BJ (cell line): ENCODE results near the gene MUCL3. TPM values are rescaled to one million over a fixed set of nuclear protein-coding genes. Genes with fewer than 3 reads are reported as not detected.
"Not testable (repeated sequence)": the region's sequence is repeated elsewhere in the genome, so short reads cannot be mapped to it uniquely, and the experiment has no call there.

Source experiments
- CTCF ChIA-PET: fragments of 350-600 bp; formaldehyde crosslinking; extraction: SDS; loops from one replicate; lab custom pipeline; 2021; ENCODE audit warnings: antibody characterized with exemption, inconsistent platforms; lab: Yijun Ruan, JAX
- POLR2A ChIA-PET: fragments of 300-600 bp; sonication (Branson Sonifier 250); formaldehyde crosslinking; extraction: SDS; loops from one replicate; lab custom pipeline; 2021; ENCODE audit warnings: antibody characterized with exemption; lab: Charles Lee
- DNase-seq: peaks from one replicate; pipeline ENCODE4 v3.0.0-alpha.2; 2011; ENCODE audit warnings: low read depth
- H3K27me3 ChIP-seq: 2 replicates; pipeline ENCODE4 v1.6.0; 2011; ENCODE audit warnings: low read length; ENCODE audit not compliant: control insufficient read depth, insufficient read depth
- H3K36me3 ChIP-seq: 2 replicates; pipeline ENCODE4 v1.5.1; 2011; ENCODE audit warnings: low read length; ENCODE audit not compliant: control insufficient read depth, insufficient read depth
- H3K4me3 ChIP-seq: 2 replicates; pipeline ENCODE4 v1.5.1; 2011; ENCODE audit warnings: low read depth, mild to moderate bottlenecking, control low read depth, low read length
- polyA plus RNA-seq: library from polyadenylated mRNA; depleted of rRNA; stranded (reverse); fragments of >200 nt; gene quantifications from 2 replicates; pipeline ENCODE4 v1.2.3, GENCODE V29; 2011
- TF ChIP-seq, protein P1 (sequence below): IDR thresholded peaks from 2 replicates; pipeline ENCODE4 v1.5.1; 2011; ENCODE audit warnings: low read depth, mild to moderate bottlenecking, control low read depth, inconsistent platforms, low read length, moderate library complexity; ENCODE audit not compliant: insufficient read depth

The MUCL3 gene
- polyA plus RNA-seq, 1 experiment, result not detected

DNA sequence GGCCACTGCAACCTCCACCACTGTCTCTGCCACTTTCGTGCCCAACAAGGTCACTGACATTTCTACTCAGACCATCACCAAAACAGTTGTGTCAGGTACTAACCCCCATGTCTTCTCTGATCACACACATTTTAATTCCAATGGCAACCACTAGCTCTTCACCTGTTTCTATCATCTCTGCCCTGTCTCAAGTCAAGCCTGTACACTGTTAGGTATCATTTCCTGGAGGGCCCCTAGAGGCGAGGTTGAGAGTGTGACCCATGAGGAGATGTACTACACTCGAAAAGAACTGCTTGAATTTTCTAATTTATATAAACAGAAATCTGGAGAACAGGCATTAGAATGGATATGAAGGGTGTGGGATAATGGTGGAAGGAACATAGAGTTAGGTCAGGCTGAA lies 25.4 kb downstream of the MUCL3 start:
- DNase-seq, result no peak
- ChIA-PET CTCF (no interaction called here), POLR2A (no interaction called here)

DNA sequence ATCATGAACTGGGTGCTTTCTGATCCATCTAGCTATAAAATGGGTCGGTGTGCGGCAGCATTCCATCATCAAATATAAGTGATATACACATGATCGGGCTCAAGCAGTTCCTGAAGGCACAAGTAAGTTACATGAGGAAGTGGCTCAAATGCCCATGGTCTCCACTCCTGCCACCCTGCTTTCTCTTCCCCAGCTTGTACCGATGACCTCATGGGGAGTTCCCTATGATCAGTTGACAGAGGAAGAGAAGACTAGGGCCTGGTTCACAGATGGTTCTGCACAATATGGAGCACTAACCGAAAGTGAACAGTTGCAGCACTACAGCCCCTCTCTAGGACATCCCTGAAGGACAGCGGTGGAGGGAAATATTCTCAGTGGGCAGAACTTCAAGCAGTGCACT lies 28.4 kb downstream of the MUCL3 start:
- CTCF ChIA-PET, result interaction anchor here (2.6 kb wide), 1 partner anchor 13 kb away, joined by 7 read pairs; no protein-coding TSS in a partner anchor
- H3K4me3 ChIP-seq, POLR2A ChIA-PET, DNase-seq, H3K27me3 ChIP-seq, H3K36me3 ChIP-seq: not testable (repeated sequence)

More for the DNA sequence above, 25.4 kb downstream of the MUCL3 start:
- Histone ChIP-seq H3K4me3 (no peak overlapping the region), H3K27me3 (peaks cover 1% of the 10 kb centered on the region), H3K36me3 (no peaks in the 10 kb centered on the region)
- TF ChIP-seq, protein P1, sequence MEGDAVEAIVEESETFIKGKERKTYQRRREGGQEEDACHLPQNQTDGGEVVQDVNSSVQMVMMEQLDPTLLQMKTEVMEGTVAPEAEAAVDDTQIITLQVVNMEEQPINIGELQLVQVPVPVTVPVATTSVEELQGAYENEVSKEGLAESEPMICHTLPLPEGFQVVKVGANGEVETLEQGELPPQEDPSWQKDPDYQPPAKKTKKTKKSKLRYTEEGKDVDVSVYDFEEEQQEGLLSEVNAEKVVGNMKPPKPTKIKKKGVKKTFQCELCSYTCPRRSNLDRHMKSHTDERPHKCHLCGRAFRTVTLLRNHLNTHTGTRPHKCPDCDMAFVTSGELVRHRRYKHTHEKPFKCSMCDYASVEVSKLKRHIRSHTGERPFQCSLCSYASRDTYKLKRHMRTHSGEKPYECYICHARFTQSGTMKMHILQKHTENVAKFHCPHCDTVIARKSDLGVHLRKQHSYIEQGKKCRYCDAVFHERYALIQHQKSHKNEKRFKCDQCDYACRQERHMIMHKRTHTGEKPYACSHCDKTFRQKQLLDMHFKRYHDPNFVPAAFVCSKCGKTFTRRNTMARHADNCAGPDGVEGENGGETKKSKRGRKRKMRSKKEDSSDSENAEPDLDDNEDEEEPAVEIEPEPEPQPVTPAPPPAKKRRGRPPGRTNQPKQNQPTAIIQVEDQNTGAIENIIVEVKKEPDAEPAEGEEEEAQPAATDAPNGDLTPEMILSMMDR, result no peak

GRCh38 chr6:30970946-30971345 lies 30.2 kb downstream of the MUCL3 start:
- ChIA-PET CTCF (interaction anchor here (1.9 kb wide), 1 partner anchor 10 kb away, joined by 5 read pairs; no protein-coding TSS in a partner anchor), POLR2A (no interaction called here)
- H3K4me3 ChIP-seq, result no peak overlapping the region
- H3K36me3 ChIP-seq, result no peaks in the 10 kb centered on the region
- DNase-seq, result no peak
- H3K27me3 ChIP-seq, result peaks cover 6% of the 10 kb centered on the region
- TF ChIP-seq, protein P1, result no peak

GRCh38 chr6:30972816-30973215 lies 32.0 kb downstream of the MUCL3 start:
- peaks cover 10% of the 10 kb centered on the region for H3K27me3 ChIP-seq
- ChIA-PET CTCF (interaction anchor here (1.0 to 1.2 kb wide), 2 partner anchors 10 to 31 kb away, joined by 3 read pairs; no protein-coding TSS in a partner anchor), POLR2A (no interaction called here)
- H3K4me3 ChIP-seq, result no peak overlapping the region
- DNase-seq, result no peak
- no peaks in the 10 kb centered on the region for H3K36me3 ChIP-seq
- TF ChIP-seq, protein P1, result no peak

DNA sequence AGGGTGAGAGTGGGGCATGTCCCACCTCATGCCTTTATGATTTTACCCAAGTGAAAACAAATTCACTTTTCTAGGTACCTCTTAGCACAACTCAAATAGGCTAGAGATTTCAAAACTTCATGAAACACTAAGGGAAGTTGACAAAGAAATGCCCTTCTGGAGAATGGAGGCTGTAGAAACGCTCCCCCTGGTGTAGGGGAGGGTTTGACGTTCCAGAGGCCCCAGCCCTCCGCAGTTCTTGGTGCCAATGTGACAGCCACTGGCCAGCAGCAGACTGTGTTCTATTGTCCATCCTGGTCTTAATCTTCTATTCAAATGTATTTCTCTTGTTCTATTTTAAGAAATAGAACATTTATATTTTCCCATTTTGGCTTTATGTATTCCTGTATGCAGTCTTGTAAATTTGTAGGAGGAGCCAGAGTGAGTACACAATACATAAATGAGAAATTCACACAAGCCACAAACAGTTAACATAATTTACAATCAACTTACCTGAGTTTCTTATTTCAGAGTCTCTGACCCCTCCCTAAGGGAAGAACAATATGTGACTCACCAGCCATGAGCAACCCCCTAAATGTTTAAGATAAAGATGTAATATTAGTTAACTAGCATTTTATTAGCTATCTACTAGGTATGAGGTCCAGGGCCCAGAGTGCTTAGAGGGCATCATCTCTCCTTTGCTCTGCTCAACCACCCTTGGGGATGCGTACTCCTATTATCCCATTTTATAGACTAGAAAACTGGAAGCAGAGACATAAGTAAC lies 33.9 kb downstream of the MUCL3 start:
- DNase-seq, result no peak
- peaks cover 12% of the 10 kb centered on the region for H3K27me3 ChIP-seq
- H3K36me3 ChIP-seq, result no peaks in the 10 kb centered on the region
- TF ChIP-seq, protein P1, result no peak
- H3K4me3 ChIP-seq, result no peak overlapping the region
- ChIA-PET POLR2A (no interaction called here), CTCF (no interaction called here)
